WERI-Rb-1 (cell line): ENCODE data around the gene POU2F3.

Source experiments
- DNase-seq: peaks from one replicate; pipeline ENCODE4 v3.0.0-alpha.2; 2020
- H3K27ac ChIP-seq: fragments of 250-450 bp; sonication (Bioruptor Pico); 2 replicates; pipeline ENCODE4 v1.5.1; 2020; ENCODE audit warnings: mild to moderate bottlenecking, moderate library complexity
- H3K27me3 ChIP-seq: fragments of 250-450 bp; sonication (Bioruptor Pico); 2 replicates; pipeline ENCODE4 v1.5.1; 2021; ENCODE audit warnings: mild to moderate bottlenecking, low read depth, moderate library complexity; ENCODE audit not compliant: insufficient read depth, severe bottlenecking
- H3K36me3 ChIP-seq: fragments of 250-450 bp; sonication (Bioruptor Pico); 2 replicates; pipeline ENCODE4 v1.5.1; 2020; ENCODE audit warnings: mild to moderate bottlenecking, moderate library complexity
- H3K4me3 ChIP-seq: 2 replicates; pipeline ENCODE4 v1.5.1; 2011; ENCODE audit warnings: low read depth, mild to moderate bottlenecking, control low read depth, low read length
- H3K9me3 ChIP-seq: fragments of 250-450 bp; sonication (Bioruptor Pico); 2 replicates; pipeline ENCODE4 v1.5.1; 2021; ENCODE audit warnings: mild to moderate bottlenecking, moderate library complexity; ENCODE audit not compliant: severe bottlenecking
- CTCF ChIP-seq: IDR thresholded peaks from 2 replicates; pipeline ENCODE4 v1.5.1; 2011; ENCODE audit warnings: low read depth, mild to moderate bottlenecking, control low read depth, inconsistent platforms, low read length

POU2F3 gene

GRCh38 chr11:120212259-120212878 lies 27.6 kb upstream of the POU2F3 start:
- no peaks in the 10 kb centered on the region for H3K9me3 ChIP-seq
- no peaks in the 10 kb centered on the region for H3K36me3 ChIP-seq
- peaks cover 7% of the 10 kb centered on the region for H3K27me3 ChIP-seq
- TF ChIP-seq CTCF, result no peak
- H3K4me3 ChIP-seq, result no peak overlapping the region
- H3K27ac ChIP-seq, result no peak overlapping the region
- no peak for DNase-seq

GRCh38 chr11:120212926-120213325 lies 27.0 kb upstream of the POU2F3 start:
- Histone ChIP-seq H3K27me3 (peaks cover 7% of the 10 kb centered on the region), H3K9me3 (no peaks in the 10 kb centered on the region), H3K27ac (no peak overlapping the region), H3K4me3 (no peak overlapping the region), H3K36me3 (no peaks in the 10 kb centered on the region)
- DNase-seq, result no peak
- no peak for TF ChIP-seq CTCF

- DNase-seq, result no peak
- H3K27ac ChIP-seq, result no peak overlapping the region
- H3K36me3 ChIP-seq, result no peaks in the 10 kb centered on the region
- H3K27me3 ChIP-seq, result peaks cover 7% of the 10 kb centered on the region
- no peaks in the 10 kb centered on the region for H3K9me3 ChIP-seq
- no peak overlapping the region for H3K4me3 ChIP-seq
- no peak for TF ChIP-seq CTCF
Measured at GRCh38 chr11:120214581-120214980, 25.4 kb upstream of the POU2F3 start.

GRCh38 chr11:120215634-120216033 lies 24.3 kb upstream of the POU2F3 start:
- H3K9me3 ChIP-seq, result no peaks in the 10 kb centered on the region
- H3K4me3 ChIP-seq, result no peak overlapping the region

GRCh38 chr11:120216426-120217102 lies 23.4 kb upstream of the POU2F3 start:
- Histone ChIP-seq H3K4me3 (no peak overlapping the region), H3K9me3 (no peaks in the 10 kb centered on the region), H3K36me3 (no peaks in the 10 kb centered on the region), H3K27ac (no peak overlapping the region), H3K27me3 (peaks cover 4% of the 10 kb centered on the region)
- no peak for DNase-seq
- TF ChIP-seq CTCF, result no peak

More at GRCh38 chr11:120215634-120216033, 24.3 kb upstream of the POU2F3 start:
- H3K27me3 ChIP-seq, result peaks cover 7% of the 10 kb centered on the region
- H3K27ac ChIP-seq, result no peak overlapping the region
- no peaks in the 10 kb centered on the region for H3K36me3 ChIP-seq
- DNase-seq, result no peak
- TF ChIP-seq CTCF, result no peak
